GM12878 (cell line): ENCODE measurements around the gene UBAP1L. TPM values are rescaled to one million over a fixed set of nuclear protein-coding genes. Genes with fewer than 3 reads are reported as not detected.

Experiments
- ATAC-seq: fragments of 200-7000 bp; cut with Tn5 transposase; 3 replicates; pipeline ENCODE4 v1.9.1; 2020; ENCODE audit warnings: mild to moderate bottlenecking, moderate library complexity
- BruUV-seq: library from RNA; stranded (reverse); fragments of 400-500 nt; replicated peaks from 2 replicates; lab custom pipeline; 2021; lab: Mats Ljungman, UMichigan
- CTCF ChIA-PET: fragments of 300-600 bp; sonication (Branson Sonifier 250); formaldehyde crosslinking; extraction: SDS; loops from one replicate; lab custom pipeline; 2021; ENCODE audit warnings: inconsistent platforms; lab: Yijun Ruan, JAX
- POLR2A ChIA-PET: fragments of 350-600 bp; formaldehyde crosslinking; extraction: SDS; loops from one replicate; lab custom pipeline; 2021; ENCODE audit warnings: inconsistent platforms; lab: Charles Lee
- RAD21 ChIA-PET: fragments of 300-600 bp; sonication (Branson Sonifier 250); formaldehyde crosslinking; loops from one replicate; lab custom pipeline; 2023; ENCODE audit warnings: antibody characterized with exemption; ENCODE audit not compliant: unreplicated experiment; lab: Charles Lee
- SMC1A ChIA-PET: fragments of 300-600 bp; sonication (Branson Sonifier 250); formaldehyde crosslinking; loops from one replicate; lab custom pipeline; 2023; ENCODE audit not compliant: unreplicated experiment, uncharacterized antibody; lab: Charles Lee
- DNase-seq: peaks from one replicate; pipeline ENCODE4 v3.0.0-alpha.2; 2011; ENCODE audit warnings: low read depth, low spot score
- FAIRE-seq: peaks from 3 replicates; lab custom pipeline; 2011; peaks lifted over from hg19 to GRCh38; lab: Jason Lieb, UNC
- H2AFZ ChIP-seq: 2 replicates; pipeline ENCODE4 v1.6.0; 2011; ENCODE audit warnings: low read depth, low read length, control low read depth; ENCODE audit not compliant: control insufficient read depth
- H3K27ac ChIP-seq: 2 replicates; pipeline ENCODE4 v1.5.1; 2011; ENCODE audit warnings: control low read depth; ENCODE audit not compliant: control insufficient read depth, insufficient read depth
- H3K27me3 ChIP-seq, 2 experiments: replicated peaks in 1 of 2; 2 replicates each; pipeline versions ENCODE4 v1.6.0 to v1.6.1; 2011; ENCODE audit warnings: low read length in 1 of 2; ENCODE audit not compliant: control insufficient read depth in 2 of 2, insufficient read depth in 2 of 2
- H3K36me3 ChIP-seq, 2 experiments: 2 replicates each; pipeline ENCODE4 v1.5.1; 2011; ENCODE audit warnings: low read length in 1 of 2; ENCODE audit not compliant: control insufficient read depth in 2 of 2, insufficient read depth in 2 of 2
- H3K4me1 ChIP-seq: 2 replicates; pipeline ENCODE4 v1.6.1; 2011; ENCODE audit warnings: mild to moderate bottlenecking, low read length, moderate library complexity, mixed read lengths; ENCODE audit not compliant: control insufficient read depth, insufficient read depth
- H3K4me2 ChIP-seq: 2 replicates; pipeline ENCODE4 v1.6.0; 2011; ENCODE audit warnings: control low read depth; ENCODE audit not compliant: control insufficient read depth, insufficient read depth
- H3K4me3 ChIP-seq: fragments of 200-600 bp; sonication (generic); 2 replicates; pipeline ENCODE4 v1.5.1; 2016
- H3K79me2 ChIP-seq: 2 replicates; pipeline ENCODE4 v1.6.0; 2011; ENCODE audit warnings: low read length; ENCODE audit not compliant: control insufficient read depth, insufficient read depth
- H3K9ac ChIP-seq: 2 replicates; pipeline ENCODE4 v1.8.0; 2011; ENCODE audit warnings: low read length, control low read depth, mixed read lengths; ENCODE audit not compliant: control insufficient read depth, insufficient read depth
- H3K9me3 ChIP-seq: replicated peaks from 3 replicates; pipeline ENCODE4 v1.5.1; 2011; ENCODE audit warnings: mild to moderate bottlenecking, low read length; ENCODE audit not compliant: control insufficient read depth, insufficient read depth
- H4K20me1 ChIP-seq: 2 replicates; pipeline ENCODE4 v1.6.0; 2011; ENCODE audit not compliant: control insufficient read depth, insufficient read depth
- CBFB ChIP-seq: IDR thresholded peaks from 2 replicates; pipeline ENCODE4 v1.6.1; 2016; ENCODE audit warnings: antibody characterized with exemption, low read depth
- CHD1 ChIP-seq: IDR thresholded peaks from 2 replicates; pipeline ENCODE4 v1.6.1; 2012; ENCODE audit warnings: low read depth, low read length, improper control_type of control experiment
- CHD4 ChIP-seq: fragments of 200-600 bp; sonication (generic); IDR thresholded peaks from 2 replicates; pipeline ENCODE4 v1.6.1; 2016; ENCODE audit warnings: mild to moderate bottlenecking
- EGR1 ChIP-seq, 2 experiments: IDR thresholded peaks; 1 replicate in 1 of 2; 2 replicates in 1 of 2; pipeline ENCODE4 v1.6.1; 2011 to 2012; ENCODE audit warnings: low read depth in 2 of 2, low read length in 2 of 2, borderline replicate concordance in 1 of 2, mild to moderate bottlenecking in 1 of 2, moderate library complexity in 1 of 2
- EZH2 ChIP-seq: IDR thresholded peaks from 2 replicates; pipeline ENCODE4 v1.6.1; 2012; ENCODE audit warnings: low read depth, mild to moderate bottlenecking, control low read depth, inconsistent platforms, low read length, borderline replicate concordance; ENCODE audit not compliant: control insufficient read depth
- IKZF1 ChIP-seq: fragments of 450-650 bp; conservative IDR thresholded peaks from 2 replicates; pipeline ENCODE4 v1.6.1; 2017; ENCODE audit warnings: antibody characterized with exemption, mild to moderate bottlenecking
- JUNB ChIP-seq: IDR thresholded peaks from 2 replicates; pipeline ENCODE4 v1.6.1; 2016; ENCODE audit warnings: antibody characterized with exemption, mild to moderate bottlenecking
- KLF5 ChIP-seq: fragments of 450-650 bp; IDR thresholded peaks from 2 replicates; pipeline ENCODE4 v1.6.1; 2014; ENCODE audit warnings: mild to moderate bottlenecking; ENCODE audit not compliant: partially characterized antibody
- MEF2B ChIP-seq: fragments of 450-650 bp; IDR thresholded peaks from 2 replicates; pipeline ENCODE4 v1.6.1; 2018; ENCODE audit warnings: mild to moderate bottlenecking, moderate library complexity; ENCODE audit not compliant: partially characterized antibody, poor library complexity, severe bottlenecking
- MTA2 ChIP-seq: fragments of 450-650 bp; IDR thresholded peaks from 2 replicates; pipeline ENCODE4 v1.6.1; 2016; ENCODE audit warnings: low read depth, mild to moderate bottlenecking, moderate library complexity
- RBBP5 ChIP-seq: fragments of 200-600 bp; sonication (generic); conservative IDR thresholded peaks from 2 replicates; pipeline ENCODE4 v1.6.1; 2016
- SIN3A ChIP-seq: IDR thresholded peaks from 2 replicates; pipeline ENCODE4 v1.6.1; 2012; ENCODE audit warnings: low read depth, low read length, improper control_type of control experiment
- SMC3 ChIP-seq: IDR thresholded peaks from 2 replicates; pipeline ENCODE4 v1.6.1; 2011; ENCODE audit warnings: low read length, improper control_type of control experiment, borderline replicate concordance
- SP1 ChIP-seq: IDR thresholded peaks from one replicate; pipeline ENCODE4 v1.6.1; 2011; ENCODE audit warnings: low read depth, low read length
- SUZ12 ChIP-seq: fragments of 200-600 bp; sonication (generic); IDR thresholded peaks from one replicate; pipeline ENCODE4 v1.6.1; 2018; ENCODE audit warnings: antibody characterized with exemption, mild to moderate bottlenecking; ENCODE audit not compliant: unreplicated experiment
- TCF12 ChIP-seq: IDR thresholded peaks from 2 replicates; pipeline ENCODE4 v1.6.1; 2011; ENCODE audit warnings: low read depth, mild to moderate bottlenecking, low read length
- ZNF217 ChIP-seq: fragments of 450-650 bp; IDR thresholded peaks from 2 replicates; pipeline ENCODE4 v1.6.1; 2017; ENCODE audit warnings: antibody characterized with exemption, mild to moderate bottlenecking
- ZNF274 ChIP-seq: IDR thresholded peaks from one replicate; pipeline ENCODE4 v1.8.0; 2011; ENCODE audit not compliant: insufficient read length, insufficient read depth
- WGBS: methylation state at CpG from one replicate; pipeline ENCODE4 v1.1.6; 2016; ENCODE audit warnings: low lambda C conversion rate; ENCODE audit not compliant: insufficient replicate concordance, insufficient coverage; ENCODE audit errors: missing lambda C conversion rate; 5-methylcytosine and 5-hydroxymethylcytosine counted together
- in situ Hi-C: fragments of 300-500 bp; cut with MboI; formaldehyde crosslinking; loops from 9 replicates; pipeline ENCODE4 v1.14.3; 2018; ENCODE audit warnings: mixed read lengths
- intact Hi-C: fragments of 100-400 bp; cut with micrococcal nuclease; formaldehyde crosslinking; loops from one replicate; pipeline ENCODE4 v1.14.2; 2022; ENCODE audit not compliant: unreplicated experiment
- polyA plus RNA-seq, 11 experiments: library from polyadenylated mRNA; depleted of rRNA in 4 of 11; unstranded in 6 of 11; stranded (reverse) in 5 of 11; fragments of >200 nt; fragmentation: Nextera tagmentation in 4 of 11; fragmentation: Illumina TruSeq in 1 of 11; extraction: Ambion mirVana in 4 of 11; extraction: Trizol in 1 of 11; gene quantifications; 1 replicate in 1 of 11; 2 replicates in 10 of 11; pipeline versions ENCODE4 v1.2.1 to v1.2.3, GENCODE V29; 2011 to 2016; ENCODE audit warnings: inconsistent platforms in 2 of 11, missing spikeins in 2 of 11, low read depth in 1 of 11
- total RNA-seq, 4 experiments: library from RNA; depleted of rRNA in 3 of 4; stranded (reverse); fragments of >200 nt in 3 of 4; fragmentation: Illumina TruSeq in 1 of 4; extraction: Trizol in 1 of 4; gene quantifications; 2 replicates each; pipeline versions ENCODE4 v1.2.1 to v1.2.3, GENCODE V29; 2013 to 2021
- TF ChIP-seq, protein P1 (sequence below): fragments of 450-650 bp; IDR thresholded peaks from 2 replicates; pipeline ENCODE4 v1.6.1; 2016; ENCODE audit warnings: mild to moderate bottlenecking
- TF ChIP-seq, protein P2 (sequence below): fragments of 150-350 bp; IDR thresholded peaks from 2 replicates; pipeline ENCODE4 v1.6.1; 2014; ENCODE audit warnings: mild to moderate bottlenecking, low read depth, low read length

The UBAP1L gene
- total and polyA plus RNA-seq, 10 of the 15 experiments (the other 5 are each of a cell fraction or from before 2014, with no cell fraction given) = 0.03 to 2.6 (median 1.0) TPM

DNA sequence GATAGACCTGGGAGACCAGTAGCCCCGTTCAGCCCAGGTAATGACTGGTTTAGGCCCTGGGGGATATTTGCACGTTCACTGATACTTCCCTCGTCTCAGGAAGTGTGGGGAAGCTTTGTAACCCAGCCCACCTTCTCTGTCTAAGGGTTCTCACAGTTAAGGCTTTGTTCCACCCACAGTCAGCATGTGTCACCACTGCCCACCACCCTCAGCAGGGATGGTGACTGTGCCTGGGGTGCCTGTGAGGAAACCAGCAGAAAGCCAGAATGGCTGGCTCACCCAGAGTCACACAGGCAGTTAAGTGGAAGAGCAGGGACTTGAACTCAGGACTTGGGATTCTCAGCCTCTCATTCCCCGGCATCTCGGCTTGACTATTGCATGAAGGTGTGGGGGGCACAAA, 33.2 kb downstream of the UBAP1L start:
- Histone ChIP-seq H3K4me1 (no peaks in the 10 kb centered on the region), H3K9ac (no peak overlapping the region), H3K79me2 (no peaks in the 10 kb centered on the region), H3K9me3 (no peaks in the 10 kb centered on the region), H2AFZ (no peak overlapping the region), H3K27me3 (peaks cover 0 to 6% of the 10 kb centered on the region in 2 experiments; a peak in 1 of 4 replicates), H3K4me2 (no peak overlapping the region), H4K20me1 (peaks cover 3% of the 10 kb centered on the region; the same call in 1 of the 2 replicates), H3K36me3 (no peaks in the 10 kb centered on the region), H3K4me3 (no peak overlapping the region), H3K27ac (no peak overlapping the region)
- 25% methylated on average over 5 of the region's 5 CpGs for WGBS
- in situ Hi-C loops = no loop called here
- ChIA-PET POLR2A (no interaction called here), CTCF (interaction anchor here (0.6 kb wide), 1 partner anchor 216 kb away, joined by 3 read pairs; no protein-coding TSS in a partner anchor), RAD21 (no interaction called here), SMC1A (interaction anchor here (1.4 kb wide), 1 partner anchor 17 kb away, joined by 3 read pairs; no protein-coding TSS in a partner anchor)
- DNase-seq (no peak), FAIRE-seq (no peak), ATAC-seq (no peak)
- intact Hi-C loops = loop anchor here (10.0 kb wide), 1 partner anchor 347 kb away; no protein-coding TSS in a partner anchor
- no TSS peak for BruUV-seq
- TF ChIP-seq RBBP5 (no peak), SP1 (no peak), TCF12 (no peak), SUZ12 (no peak), CBFB (no peak), KLF5 (no peak), MEF2B (no peak), SMC3 (no peak), MTA2 (no peak), EGR1 (IDR thresholded peaks at IDR 0.05; ENCODE audit: borderline replicate concordance in 1 of 2, low read depth in 2 of 2, low read length in 2 of 2) (no peak), EZH2 (no peak), JUNB (no peak), ZNF274 (no peak), CHD1 (no peak), CHD4 (no peak), IKZF1 (no peak), ZNF217 (no peak), SIN3A (no peak)
- TF ChIP-seq, protein P1, sequence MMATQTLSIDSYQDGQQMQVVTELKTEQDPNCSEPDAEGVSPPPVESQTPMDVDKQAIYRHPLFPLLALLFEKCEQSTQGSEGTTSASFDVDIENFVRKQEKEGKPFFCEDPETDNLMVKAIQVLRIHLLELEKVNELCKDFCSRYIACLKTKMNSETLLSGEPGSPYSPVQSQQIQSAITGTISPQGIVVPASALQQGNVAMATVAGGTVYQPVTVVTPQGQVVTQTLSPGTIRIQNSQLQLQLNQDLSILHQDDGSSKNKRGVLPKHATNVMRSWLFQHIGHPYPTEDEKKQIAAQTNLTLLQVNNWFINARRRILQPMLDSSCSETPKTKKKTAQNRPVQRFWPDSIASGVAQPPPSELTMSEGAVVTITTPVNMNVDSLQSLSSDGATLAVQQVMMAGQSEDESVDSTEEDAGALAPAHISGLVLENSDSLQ = no peak
- TF ChIP-seq, protein P2, sequence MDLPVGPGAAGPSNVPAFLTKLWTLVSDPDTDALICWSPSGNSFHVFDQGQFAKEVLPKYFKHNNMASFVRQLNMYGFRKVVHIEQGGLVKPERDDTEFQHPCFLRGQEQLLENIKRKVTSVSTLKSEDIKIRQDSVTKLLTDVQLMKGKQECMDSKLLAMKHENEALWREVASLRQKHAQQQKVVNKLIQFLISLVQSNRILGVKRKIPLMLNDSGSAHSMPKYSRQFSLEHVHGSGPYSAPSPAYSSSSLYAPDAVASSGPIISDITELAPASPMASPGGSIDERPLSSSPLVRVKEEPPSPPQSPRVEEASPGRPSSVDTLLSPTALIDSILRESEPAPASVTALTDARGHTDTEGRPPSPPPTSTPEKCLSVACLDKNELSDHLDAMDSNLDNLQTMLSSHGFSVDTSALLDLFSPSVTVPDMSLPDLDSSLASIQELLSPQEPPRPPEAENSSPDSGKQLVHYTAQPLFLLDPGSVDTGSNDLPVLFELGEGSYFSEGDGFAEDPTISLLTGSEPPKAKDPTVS = no peak
